K562 treated with DMSO at 1 percent for 24 hours (cell line): ENCODE measurements around the gene FOXK1. TPM values are rescaled to one million over a fixed set of nuclear protein-coding genes. Genes with fewer than 3 reads are reported as not detected.

Experiments
- total RNA-seq: library from RNA; unstranded; fragments of 300-600 nt; gene quantifications from 2 replicates; pipeline ENCODE4 v1.2.3, GENCODE V29; 2022; ENCODE audit warnings: low read depth; ENCODE audit not compliant: insufficient read depth

The FOXK1 gene
- 13.6 and 14.4 TPM in 2 replicates for total RNA-seq

DNA sequence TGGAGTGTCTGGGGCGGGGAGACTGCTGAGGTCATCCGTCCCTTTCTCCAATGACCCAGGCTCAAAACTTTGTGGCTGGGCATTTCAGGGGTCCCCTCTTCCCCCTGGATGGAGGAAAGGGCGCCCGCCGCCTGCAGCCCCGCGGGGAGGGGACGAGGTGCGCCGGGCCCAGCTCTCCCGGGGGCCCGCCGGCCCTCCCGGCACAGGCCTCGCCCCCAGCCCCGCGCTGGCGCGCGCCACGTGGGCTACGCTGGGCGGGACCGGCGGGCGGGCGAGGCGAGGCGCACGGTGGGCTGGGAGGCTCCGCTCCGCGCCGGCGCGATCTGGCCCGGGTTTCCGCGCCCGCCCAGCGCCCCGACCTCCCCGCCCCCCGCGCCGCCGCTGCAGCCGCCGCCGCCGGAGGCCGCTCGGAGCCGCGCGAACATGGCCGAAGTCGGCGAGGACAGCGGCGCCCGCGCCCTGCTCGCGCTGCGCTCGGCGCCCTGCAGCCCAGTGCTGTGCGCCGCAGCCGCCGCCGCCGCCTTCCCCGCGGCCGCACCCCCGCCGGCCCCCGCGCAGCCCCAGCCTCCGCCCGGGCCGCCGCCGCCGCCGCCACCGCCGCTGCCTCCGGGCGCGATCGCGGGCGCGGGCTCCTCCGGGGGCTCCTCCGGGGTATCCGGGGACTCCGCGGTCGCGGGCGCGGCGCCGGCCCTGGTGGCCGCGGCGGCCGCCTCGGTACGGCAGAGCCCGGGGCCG lies at the start of gene FOXK1:
TSS of gene FOXK1 (plus strand) at position 410 of the 735 bp plus-strand sequence. CDS start at position 424, 14 bp downstream.

DNA sequence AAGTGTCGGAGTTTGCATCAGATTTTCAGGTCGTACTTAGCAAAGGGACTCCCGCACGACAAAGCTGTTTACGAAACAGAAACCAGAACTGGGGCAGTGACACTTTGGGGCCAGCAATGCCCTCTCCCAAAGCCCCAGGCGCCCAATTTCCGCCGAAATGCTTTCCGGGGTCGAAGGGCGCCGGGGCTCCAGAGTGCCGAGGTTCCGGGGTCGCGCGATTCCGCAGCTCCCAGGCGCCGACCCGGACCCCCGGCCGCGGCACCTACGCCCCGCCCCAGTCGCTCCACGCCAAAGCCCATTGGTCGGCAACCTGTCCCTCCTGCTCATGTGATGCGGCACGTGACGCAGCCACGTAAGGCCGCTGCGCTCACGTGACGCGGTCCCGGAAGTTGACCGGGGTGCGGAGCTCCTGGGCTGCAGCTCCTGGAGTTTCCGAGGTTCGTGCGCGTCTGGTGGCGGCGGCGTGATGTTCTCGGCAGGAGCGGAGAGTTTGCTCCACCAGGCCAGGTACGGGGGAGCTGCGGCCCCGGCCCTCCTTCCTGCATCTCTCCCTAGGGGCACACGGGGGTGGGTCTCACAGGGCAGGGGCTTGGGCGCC lies 93.3 kb downstream of the FOXK1 start, which contains the start of gene AP5Z1:
TSS of gene AP5Z1 (plus strand) at position 374 of the 598 bp plus-strand sequence. CDS start at position 467, 93 bp downstream.

Other genes starting within 250 kb of the FOXK1 start
- 55.9 and 59.3 TPM in 2 replicates for gene AP5Z1, start 93.3 kb downstream of the FOXK1 start, total RNA-seq
- gene PAPOLB, start 179.7 kb downstream of the FOXK1 start, total RNA-seq, result not detected in 2 replicates
- gene RADIL, start 201.4 kb downstream of the FOXK1 start, total RNA-seq, result 6.7 and 6.9 TPM in 2 replicates